Measurements from ENCODE around the gene TGFBRAP1. TPM values are rescaled to one million over a fixed set of nuclear protein-coding genes. Genes with fewer than 3 reads are reported as not detected.

Gene TGFBRAP1
- total RNA-seq, 1 donor from 2014 or later, result 24.1 TPM

DNA sequence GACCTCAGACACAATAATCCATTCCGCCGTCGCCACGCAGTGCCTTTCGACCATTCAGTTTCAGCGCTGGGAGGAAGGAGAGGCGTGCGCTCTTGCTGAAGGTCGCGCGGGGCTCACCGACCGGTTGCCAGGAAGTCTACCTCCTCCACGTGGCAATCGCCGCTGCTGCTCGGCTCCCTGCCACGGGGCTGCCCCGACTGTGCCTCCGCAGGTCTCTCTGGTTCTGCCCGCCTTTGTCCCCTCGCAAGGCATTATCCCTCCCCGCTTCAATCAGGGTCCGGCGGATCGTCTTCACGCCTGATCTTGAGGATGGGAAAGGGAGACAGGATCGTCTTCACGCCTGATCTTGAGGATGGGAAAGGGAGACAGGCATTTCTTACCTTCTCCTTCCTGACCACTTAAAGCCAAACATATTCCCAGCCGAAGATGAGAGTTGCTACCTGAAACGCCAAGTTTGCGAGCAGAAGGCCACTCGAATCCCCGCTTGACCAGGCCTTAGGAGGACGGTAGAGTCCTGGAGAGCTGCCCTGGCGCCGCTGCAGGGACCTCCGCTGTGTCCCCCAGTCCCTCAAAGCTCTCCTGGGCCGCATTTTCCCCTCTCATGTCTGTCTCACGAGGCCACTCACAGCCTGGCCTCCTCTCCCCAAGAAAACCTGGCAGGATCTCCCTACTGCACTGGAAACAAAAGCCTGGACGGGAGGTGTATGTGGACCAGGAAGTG lies 92.3 kb downstream of the TGFBRAP1 start:
- DNase-seq (ENCODE audit: low read depth), result no peak
- Histone ChIP-seq H3K36me3 (ENCODE audit: control insufficient read depth, insufficient read depth, low read length) (no peaks in the 10 kb centered on the region), H3K27me3 (ENCODE audit: control insufficient read depth, insufficient read depth, low read length) (peaks cover 3% of the 10 kb centered on the region), H3K4me3 (ENCODE audit: low read depth, low read length) (no peak overlapping the region)
- TF ChIP-seq, protein P1, sequence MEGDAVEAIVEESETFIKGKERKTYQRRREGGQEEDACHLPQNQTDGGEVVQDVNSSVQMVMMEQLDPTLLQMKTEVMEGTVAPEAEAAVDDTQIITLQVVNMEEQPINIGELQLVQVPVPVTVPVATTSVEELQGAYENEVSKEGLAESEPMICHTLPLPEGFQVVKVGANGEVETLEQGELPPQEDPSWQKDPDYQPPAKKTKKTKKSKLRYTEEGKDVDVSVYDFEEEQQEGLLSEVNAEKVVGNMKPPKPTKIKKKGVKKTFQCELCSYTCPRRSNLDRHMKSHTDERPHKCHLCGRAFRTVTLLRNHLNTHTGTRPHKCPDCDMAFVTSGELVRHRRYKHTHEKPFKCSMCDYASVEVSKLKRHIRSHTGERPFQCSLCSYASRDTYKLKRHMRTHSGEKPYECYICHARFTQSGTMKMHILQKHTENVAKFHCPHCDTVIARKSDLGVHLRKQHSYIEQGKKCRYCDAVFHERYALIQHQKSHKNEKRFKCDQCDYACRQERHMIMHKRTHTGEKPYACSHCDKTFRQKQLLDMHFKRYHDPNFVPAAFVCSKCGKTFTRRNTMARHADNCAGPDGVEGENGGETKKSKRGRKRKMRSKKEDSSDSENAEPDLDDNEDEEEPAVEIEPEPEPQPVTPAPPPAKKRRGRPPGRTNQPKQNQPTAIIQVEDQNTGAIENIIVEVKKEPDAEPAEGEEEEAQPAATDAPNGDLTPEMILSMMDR (IDR thresholded peaks at IDR 0.05; ENCODE audit: insufficient read depth, low read length, poor library complexity, severe bottlenecking), result no peak

DNA sequence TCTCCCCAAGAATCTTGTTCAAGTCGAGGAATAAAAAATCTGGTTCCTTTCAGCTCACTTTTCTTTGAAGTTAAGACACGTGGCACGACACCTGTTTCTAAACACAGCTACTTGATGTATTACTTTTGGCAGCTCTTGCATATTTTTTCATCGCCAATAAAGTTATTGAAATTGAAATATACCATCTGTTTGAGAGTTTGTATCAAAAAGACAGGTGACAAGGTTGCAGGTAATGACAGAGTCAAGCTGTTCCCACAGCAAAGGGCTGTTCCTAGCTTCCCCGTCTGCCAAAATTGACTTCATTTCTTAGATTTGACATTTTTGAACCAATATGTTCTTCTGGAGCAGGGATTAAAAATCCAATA lies 93.5 kb downstream of the TGFBRAP1 start:
- TF ChIP-seq, protein P1 (IDR thresholded peaks at IDR 0.05; ENCODE audit: insufficient read depth, low read length, poor library complexity, severe bottlenecking), result no peak
- H3K27me3 ChIP-seq (ENCODE audit: control insufficient read depth, insufficient read depth, low read length), result peaks cover 3% of the 10 kb centered on the region
- no peaks in the 10 kb centered on the region for H3K36me3 ChIP-seq (ENCODE audit: control insufficient read depth, insufficient read depth, low read length)

DNA sequence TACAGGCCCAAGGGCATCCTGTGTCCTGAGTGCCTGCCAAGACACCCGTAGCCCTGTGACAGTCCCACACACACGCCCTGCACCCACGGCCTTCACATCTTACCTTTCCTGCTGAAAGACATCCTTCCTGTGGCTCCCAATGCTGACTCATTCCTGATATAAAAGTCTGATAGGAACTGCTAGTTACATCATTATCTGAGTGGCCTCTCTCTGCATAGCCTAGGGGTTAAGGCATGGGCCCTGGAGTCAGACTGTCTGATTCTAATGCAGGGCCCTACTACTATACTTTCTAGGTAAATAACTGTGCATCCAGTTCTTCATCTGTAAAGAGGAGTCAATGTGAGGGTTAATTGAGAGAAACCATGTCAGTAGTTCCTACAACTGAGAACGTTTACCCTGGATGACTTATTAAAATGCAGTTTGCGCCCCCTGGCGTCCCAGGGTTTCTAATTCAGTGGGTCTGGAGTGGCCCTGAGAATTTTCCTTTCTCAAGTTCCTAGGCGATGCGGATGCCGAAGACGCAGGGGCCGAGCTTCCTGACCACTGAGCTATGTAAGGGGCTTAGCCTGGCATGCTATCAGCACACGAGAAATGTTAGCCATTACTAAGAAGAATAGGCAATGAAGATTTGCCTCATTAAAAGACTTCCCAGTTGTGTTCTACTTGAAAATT lies 94.0 kb downstream of the TGFBRAP1 start:
- no peak overlapping the region for H3K4me3 ChIP-seq (ENCODE audit: low read depth, low read length)

More for the DNA sequence above, 93.5 kb downstream of the TGFBRAP1 start:
- no peak overlapping the region for H3K4me3 ChIP-seq (ENCODE audit: low read depth, low read length)
- DNase-seq (ENCODE audit: low read depth), result no peak

DNA sequence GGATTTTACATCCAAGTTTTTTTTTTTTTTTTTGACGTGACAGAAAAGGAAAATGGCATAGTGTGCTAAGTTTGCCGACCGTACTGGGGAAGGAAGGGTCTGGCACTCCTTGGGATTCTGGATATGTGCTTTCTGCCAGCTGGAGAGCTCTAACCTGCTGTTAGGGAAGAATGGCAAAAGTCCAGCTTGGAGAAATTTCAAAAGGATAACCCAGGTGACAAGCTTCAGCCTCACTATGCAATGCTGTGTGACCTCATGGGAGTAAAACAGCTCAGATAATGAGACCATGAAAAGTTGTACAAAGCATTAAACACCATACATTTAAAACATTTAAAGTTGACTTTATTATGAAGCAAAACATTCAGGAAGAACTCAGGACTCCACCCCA lies 98.3 kb downstream of the TGFBRAP1 start:
- no peak for DNase-seq (ENCODE audit: low read depth)
- Histone ChIP-seq H3K36me3 (ENCODE audit: control insufficient read depth, insufficient read depth, low read length) (no peaks in the 10 kb centered on the region), H3K27me3 (ENCODE audit: control insufficient read depth, insufficient read depth, low read length) (no peaks in the 10 kb centered on the region), H3K4me3 (ENCODE audit: low read depth, low read length) (no peak overlapping the region)
- TF ChIP-seq, protein P1 (IDR thresholded peaks at IDR 0.05; ENCODE audit: insufficient read depth, low read length, poor library complexity, severe bottlenecking), result no peak

More for the DNA sequence above, 94.0 kb downstream of the TGFBRAP1 start:
- H3K27me3 ChIP-seq (ENCODE audit: control insufficient read depth, insufficient read depth, low read length), result peaks cover 3% of the 10 kb centered on the region
- peak; percentile 54 for DNase-seq (ENCODE audit: low read depth)
- no peaks in the 10 kb centered on the region for H3K36me3 ChIP-seq (ENCODE audit: control insufficient read depth, insufficient read depth, low read length)
- TF ChIP-seq, protein P1 (IDR thresholded peaks at IDR 0.05; ENCODE audit: insufficient read depth, low read length, poor library complexity, severe bottlenecking), result peak; percentile 77

DNA sequence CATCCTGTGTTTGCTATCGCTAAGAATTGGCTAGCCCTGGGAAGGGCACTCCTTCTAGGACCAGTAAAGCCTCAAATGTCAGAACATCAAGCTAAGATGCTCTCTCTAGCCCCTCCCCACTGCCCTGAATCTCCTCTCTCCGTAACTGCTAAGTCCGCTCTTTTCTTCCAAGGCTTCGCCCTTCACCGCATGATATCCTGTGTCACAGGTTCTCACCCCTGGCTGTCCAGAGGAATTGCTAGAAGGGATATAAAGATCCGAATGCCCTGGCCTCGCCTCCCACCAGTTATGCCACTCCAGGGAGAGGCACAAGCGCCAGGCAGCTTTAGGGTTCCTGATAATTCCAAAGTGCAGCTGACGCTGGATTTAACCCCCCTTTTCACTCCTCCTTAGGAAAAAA lies 105.1 kb downstream of the TGFBRAP1 start:
- DNase-seq (ENCODE audit: low read depth), result no peak
- Histone ChIP-seq H3K4me3 (ENCODE audit: low read depth, low read length) (no peak overlapping the region), H3K36me3 (ENCODE audit: control insufficient read depth, insufficient read depth, low read length) (no peaks in the 10 kb centered on the region), H3K27me3 (ENCODE audit: control insufficient read depth, insufficient read depth, low read length) (no peaks in the 10 kb centered on the region)
- TF ChIP-seq, protein P1 (IDR thresholded peaks at IDR 0.05; ENCODE audit: insufficient read depth, low read length, poor library complexity, severe bottlenecking), result no peak

All from kidney epithelial cell (primary cell).